Adrenal gland (tissue), 5 donors: ENCODE data around the gene C1R.

Experiments used
- POLR2A ChIP-seq, 2 donors: fragments of 450-650 bp; IDR thresholded peaks; one replicate each; pipeline ENCODE4 v1.6.1; 2017; ENCODE audit warnings: antibody characterized with exemption in 2 of 2, mild to moderate bottlenecking in 2 of 2, moderate library complexity in 1 of 2
- TF ChIP-seq, protein P1 (sequence below), 6 experiments: fragments of 450-650 bp in 4 of 6; fragments of 200-600 bp in 2 of 6; sonication (generic) in 1 of 6; IDR thresholded peaks; 1 replicate in 5 of 6; 2 replicates in 1 of 6; pipeline versions ENCODE4 v1.5.1 to v1.8.0; 2016 to 2021; ENCODE audit warnings: antibody characterized with exemption in 6 of 6, mild to moderate bottlenecking in 2 of 6, moderate library complexity in 1 of 6
- donor health status: DM: no; HTN: no; CAD: no.

DNA sequence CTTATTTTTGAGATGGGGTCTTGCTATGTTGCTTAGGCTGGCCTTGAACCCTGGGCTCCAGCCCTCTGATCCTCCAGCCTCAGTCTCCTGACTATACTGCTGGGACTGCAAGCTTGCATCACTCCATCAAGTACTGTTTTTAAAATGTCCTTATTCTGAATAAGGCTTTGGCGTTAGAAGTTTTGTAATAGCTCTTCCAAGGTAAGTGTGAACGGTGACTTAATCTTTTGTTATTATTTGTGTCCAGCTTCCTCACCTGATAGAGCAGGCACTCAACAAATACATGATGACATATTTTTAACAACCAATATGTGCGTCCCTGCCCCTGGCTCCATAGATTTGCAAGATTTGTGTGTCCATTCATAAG is 15.4 kb upstream of the C1R start:
- TF ChIP-seq, protein P1, sequence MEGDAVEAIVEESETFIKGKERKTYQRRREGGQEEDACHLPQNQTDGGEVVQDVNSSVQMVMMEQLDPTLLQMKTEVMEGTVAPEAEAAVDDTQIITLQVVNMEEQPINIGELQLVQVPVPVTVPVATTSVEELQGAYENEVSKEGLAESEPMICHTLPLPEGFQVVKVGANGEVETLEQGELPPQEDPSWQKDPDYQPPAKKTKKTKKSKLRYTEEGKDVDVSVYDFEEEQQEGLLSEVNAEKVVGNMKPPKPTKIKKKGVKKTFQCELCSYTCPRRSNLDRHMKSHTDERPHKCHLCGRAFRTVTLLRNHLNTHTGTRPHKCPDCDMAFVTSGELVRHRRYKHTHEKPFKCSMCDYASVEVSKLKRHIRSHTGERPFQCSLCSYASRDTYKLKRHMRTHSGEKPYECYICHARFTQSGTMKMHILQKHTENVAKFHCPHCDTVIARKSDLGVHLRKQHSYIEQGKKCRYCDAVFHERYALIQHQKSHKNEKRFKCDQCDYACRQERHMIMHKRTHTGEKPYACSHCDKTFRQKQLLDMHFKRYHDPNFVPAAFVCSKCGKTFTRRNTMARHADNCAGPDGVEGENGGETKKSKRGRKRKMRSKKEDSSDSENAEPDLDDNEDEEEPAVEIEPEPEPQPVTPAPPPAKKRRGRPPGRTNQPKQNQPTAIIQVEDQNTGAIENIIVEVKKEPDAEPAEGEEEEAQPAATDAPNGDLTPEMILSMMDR (IDR thresholded peaks at IDR 0.05): no peak
- no peak for TF ChIP-seq POLR2A (IDR thresholded peaks at IDR 0.05)
